Measurements from ENCODE around the gene SLC7A11.
"Not testable (repeated sequence)": the region's sequence is repeated elsewhere in the genome, so short reads cannot be mapped to it uniquely, and the experiment has no call there.

SLC7A11 gene

DNA sequence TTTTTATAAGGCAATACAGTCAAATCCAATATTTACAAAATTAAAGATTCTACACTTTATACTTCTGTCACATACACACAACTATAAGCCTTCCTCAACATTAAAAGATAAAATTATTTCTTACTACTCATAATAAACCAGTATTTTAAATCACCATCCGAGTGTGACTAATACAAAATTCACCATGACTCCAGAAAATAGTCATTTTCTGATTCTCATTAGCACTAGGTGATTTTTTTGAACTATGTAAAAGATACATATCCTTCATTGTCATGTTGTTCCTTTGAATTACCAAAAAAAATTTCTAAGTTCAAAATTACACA lies 646 bp upstream of the SLC7A11 start:
- no peak for DNase-seq (ENCODE audit: low spot score)

DNA sequence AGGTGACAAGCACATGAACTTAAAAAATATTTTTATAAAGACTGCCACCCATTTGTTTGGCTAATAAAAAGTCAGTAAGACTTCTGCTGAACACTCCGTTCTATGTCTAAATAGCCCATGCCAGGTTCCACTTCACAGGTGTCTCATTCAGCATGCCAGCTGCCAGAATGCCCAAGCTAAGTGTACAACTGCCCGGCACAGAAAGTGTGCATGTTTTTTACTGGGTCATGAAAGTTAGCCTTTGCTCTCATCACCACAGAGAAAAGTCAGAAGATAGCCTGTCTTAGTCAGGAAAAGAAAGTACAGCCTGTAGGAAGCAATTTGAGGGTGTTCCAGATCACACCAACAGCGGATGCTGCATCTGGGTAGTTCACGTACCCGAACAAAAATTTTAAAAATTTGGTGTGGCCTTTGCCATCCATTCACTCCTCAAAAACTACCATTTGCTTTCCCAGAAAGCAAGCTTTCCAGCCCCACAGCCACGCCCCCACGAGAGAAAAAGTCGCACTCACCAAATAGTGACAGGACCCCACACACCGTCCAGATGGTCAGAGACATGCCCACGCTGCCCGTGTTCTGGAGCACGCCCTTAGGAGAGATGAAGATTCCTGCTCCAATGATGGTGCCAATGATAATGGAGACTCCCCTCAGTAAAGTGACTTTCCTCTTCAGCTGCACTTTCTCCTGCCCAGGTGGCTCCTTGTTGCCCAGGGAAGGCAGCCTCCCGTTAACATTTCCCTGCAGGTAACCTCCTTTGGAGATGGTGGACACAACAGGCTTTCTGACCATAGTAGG lies 671 bp downstream of the SLC7A11 start:
- DNase-seq (ENCODE audit: low spot score), result peak; percentile 20

DNA sequence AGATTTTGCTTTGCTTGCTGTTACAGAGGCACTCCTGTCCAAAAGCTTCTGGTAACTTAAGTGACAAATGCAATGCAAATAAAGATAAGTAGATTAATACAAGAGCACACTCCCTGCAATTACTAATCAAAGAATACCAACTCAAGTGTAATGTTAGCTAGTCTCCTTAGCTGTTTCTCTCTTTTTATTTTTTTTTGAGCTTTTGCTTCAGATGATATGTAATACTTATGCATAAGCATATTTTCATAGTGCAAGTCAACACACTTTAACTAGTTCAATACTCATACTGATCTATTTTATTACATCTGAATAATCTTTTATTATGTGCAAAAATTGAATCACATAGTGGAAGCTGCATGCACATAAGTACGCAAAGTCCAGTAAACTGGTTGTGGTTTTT lies 2.7 kb downstream of the SLC7A11 start:
- no peak for DNase-seq (ENCODE audit: low spot score)

GRCh38 chr4:138238521-138239292 lies 3.4 kb downstream of the SLC7A11 start:
- DNase-seq (ENCODE audit: low spot score), result no peak

GRCh38 chr4:138237132-138237531 lies 5.0 kb downstream of the SLC7A11 start:
- DNase-seq (ENCODE audit: low spot score), result not testable (repeated sequence)

GRCh38 chr4:138236037-138236436 lies 6.1 kb downstream of the SLC7A11 start:
- DNase-seq (ENCODE audit: low spot score), result no peak

DNA sequence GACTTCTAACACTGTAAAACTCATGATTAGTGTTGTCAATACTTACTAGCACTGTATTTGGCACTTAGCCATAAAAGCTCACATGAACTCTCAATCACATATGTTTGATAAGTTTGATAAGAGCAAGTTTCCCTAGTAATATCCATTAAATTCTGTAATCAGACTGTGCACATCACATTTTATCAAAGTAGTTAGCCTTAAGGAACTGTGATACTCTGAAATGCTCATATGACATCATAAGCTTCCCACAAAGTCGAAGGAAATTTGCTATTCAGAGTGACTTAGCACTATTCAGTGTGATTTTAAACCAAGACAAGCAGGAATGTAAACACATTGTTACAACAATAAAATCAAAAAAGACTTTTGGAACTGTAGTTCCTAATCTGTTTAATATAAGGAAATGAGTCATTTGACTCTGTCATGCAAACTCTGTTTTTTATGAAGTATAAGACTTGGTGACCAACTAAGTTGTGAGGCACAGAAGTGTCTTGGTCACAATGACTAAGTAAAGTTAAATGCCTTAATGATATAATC lies 6.7 kb downstream of the SLC7A11 start:
- no peak for DNase-seq (ENCODE audit: low spot score)

- no peak for DNase-seq (ENCODE audit: low spot score)
Observed at GRCh38 chr4:138234248-138234647, 7.9 kb downstream of the SLC7A11 start.

DNA sequence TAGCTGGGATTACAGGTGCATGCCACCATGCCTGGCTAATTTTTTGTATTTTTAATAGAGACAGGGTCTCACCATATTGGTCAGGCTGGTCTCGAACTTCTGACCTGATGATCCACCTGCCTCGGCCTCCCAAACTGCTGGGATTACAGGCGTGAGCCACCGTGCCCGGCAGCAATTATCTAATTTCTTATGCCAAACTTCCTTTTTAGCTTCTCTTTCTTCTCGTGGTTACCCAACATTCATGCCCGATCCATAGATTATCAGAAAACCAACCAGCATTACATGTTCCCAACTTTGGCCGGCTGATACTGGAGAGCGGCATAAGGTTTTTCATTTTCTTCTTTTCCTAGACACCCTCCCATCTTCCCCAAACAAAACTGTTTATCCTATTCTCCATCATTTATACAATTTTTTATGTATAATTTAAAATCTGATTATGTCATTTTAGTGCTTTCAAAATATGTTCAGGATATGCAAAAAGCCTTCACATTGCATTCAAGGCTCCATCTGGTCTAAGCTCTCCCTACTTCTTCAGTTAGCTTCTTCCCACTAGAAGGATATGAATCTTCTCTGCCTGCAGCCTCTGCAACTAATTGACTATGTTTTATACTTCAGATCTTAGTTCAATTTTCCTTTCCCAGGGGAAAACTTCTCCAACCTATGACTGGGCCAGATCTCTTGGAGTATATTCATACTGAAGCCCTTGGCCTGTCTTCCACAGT lies 8.7 kb downstream of the SLC7A11 start:
- no peak for DNase-seq (ENCODE audit: low spot score)

DNA sequence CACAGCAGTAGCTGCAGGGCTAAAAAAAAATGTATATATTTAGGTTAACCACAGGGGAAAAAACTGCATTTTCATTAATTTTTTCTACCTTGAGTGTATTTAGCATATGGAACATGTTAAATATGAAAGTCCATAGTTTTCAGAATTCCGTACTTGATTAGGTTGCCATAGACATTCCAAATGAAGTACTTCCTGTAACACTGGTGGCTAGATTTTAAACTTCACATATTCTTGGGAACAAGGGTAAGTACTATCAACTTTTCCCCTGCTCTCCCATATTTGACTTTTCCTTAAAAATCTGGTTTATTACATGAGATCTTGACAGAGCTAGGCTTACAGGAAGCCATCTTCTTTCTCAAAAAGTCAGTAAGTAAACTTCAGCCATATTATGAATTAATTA lies 9.8 kb downstream of the SLC7A11 start:
- no peak for DNase-seq (ENCODE audit: low spot score)

DNA sequence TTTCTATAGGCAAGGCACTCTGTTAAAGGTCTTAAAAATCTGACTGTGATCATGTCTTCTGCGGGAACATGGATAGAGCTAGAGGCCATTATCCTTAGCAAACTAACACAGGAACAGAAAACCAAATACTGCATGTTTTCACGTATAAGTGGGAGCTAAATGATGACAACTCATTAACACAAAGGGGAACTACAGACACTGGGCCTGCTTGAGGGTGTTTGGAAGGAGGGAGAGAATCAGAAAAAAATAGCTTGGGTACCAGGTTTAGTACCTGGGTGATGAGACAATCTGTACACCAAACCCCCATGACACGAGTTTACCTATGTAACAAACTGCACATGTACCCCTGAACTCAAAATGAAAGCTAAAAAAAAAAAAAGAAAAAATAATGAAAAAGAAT lies 12.1 kb downstream of the SLC7A11 start:
- no peak for DNase-seq (ENCODE audit: low spot score)

- DNase-seq (ENCODE audit: low spot score), result no peak
Observed at GRCh38 chr4:138229160-138229559, 13.0 kb downstream of the SLC7A11 start.

DNA sequence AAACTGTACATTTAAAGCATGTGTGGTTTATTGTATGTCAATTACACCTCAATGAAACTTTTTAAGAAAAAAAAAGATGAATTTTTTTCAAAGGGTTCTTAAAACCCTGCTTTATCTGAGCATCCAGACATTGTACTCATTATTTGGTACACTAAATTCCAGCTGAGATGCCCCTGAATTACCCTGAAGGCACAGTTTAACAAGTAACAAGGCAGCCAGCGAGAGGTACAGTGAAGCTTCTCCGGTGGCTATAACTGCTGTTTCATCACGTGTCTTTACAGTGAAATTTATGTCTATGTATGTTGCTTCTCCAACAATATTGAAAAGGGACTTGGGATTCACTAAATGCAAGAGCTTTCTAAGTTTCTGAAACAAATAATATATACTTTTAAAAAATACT lies 15.8 kb downstream of the SLC7A11 start:
- DNase-seq (ENCODE audit: low spot score), result no peak

GRCh38 chr4:138225477-138225876 lies 16.7 kb downstream of the SLC7A11 start:
- DNase-seq (ENCODE audit: low spot score), result no peak

- no peak for DNase-seq (ENCODE audit: low spot score)
Observed at GRCh38 chr4:138224614-138225013, 17.5 kb downstream of the SLC7A11 start.

GRCh38 chr4:138223231-138223910 lies 18.8 kb downstream of the SLC7A11 start:
- DNase-seq (ENCODE audit: low spot score), result no peak

- DNase-seq (ENCODE audit: low spot score), result peak; percentile 16
Observed at GRCh38 chr4:138222046-138222445, 20.1 kb downstream of the SLC7A11 start.

GRCh38 chr4:138218976-138219375 lies 23.2 kb downstream of the SLC7A11 start:
- no peak for DNase-seq (ENCODE audit: low spot score)

DNA sequence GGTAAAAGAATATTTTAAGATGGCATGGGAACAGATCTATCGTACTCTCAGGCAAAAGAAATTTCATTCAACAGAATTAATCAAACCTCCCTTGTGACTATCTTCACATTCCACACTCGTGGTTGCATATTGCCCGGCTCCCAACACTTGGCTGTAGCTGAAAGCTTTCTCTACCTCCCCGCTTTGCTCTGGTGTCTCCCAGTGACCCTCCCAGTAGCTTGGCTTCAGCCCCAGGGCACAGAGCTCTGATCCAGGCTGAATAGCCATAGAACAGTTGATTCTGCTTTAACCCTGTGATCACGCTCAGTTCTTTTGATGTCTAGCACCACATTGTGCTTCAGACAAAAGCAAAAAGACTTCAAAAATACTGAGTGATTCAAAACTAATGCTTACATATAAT lies 24.6 kb downstream of the SLC7A11 start:
- DNase-seq (ENCODE audit: low spot score), result peak; percentile 19

DNA sequence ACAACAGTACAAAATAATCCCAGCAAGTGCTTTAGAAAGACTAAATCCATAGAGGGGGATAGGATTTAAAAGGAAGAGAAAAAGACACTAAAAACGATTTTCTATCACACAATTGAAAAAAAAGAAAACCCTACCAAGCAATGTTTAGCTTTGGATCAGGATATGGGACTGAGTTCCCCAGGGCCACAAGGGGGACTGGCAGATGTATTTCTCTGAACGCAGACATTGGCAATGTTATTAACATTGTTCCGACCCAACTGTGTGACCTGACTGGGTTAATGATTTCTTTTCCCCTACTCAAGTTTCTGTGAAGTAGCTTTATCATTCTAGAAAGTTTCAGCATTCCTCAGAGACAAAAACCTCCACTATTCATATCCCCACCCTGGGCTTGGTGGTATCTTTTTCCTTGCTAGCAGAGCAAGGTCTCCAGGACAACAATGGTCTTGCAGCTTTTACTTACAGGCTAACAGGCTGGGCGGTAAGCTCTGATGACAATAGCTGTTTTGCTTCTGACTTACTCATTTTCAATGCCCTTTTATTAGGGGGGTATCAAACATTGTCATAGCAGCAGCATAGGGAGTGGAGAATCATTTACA lies 25.8 kb downstream of the SLC7A11 start:
- no peak for DNase-seq (ENCODE audit: low spot score)

GRCh38 chr4:138210576-138210975 lies 31.6 kb downstream of the SLC7A11 start:
- not testable (repeated sequence) for DNase-seq (ENCODE audit: low spot score)

DNA sequence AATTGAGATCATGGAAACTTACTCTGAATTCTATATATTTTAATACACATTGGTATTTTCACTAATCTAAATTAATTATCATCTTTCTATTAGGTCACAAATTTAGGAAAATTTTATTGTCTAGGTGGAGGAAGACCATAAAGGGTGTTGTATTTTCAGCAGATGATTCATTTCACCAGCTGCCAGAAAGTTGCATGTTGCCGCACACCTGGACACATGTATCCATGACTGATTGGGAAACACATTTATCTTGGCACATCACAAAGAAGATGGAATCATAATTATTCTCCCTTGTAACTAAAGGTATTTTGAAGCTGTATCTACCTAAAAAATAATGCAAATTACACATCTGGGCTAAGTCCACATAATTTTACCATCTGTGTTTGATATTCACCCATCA lies 33.1 kb downstream of the SLC7A11 start:
- DNase-seq (ENCODE audit: low spot score), result no peak
